ENCODE measurements around the gene PIGK. TPM values are rescaled to one million over a fixed set of nuclear protein-coding genes. Genes with fewer than 3 reads are reported as not detected.
"Not testable (repeated sequence)": the region's sequence is repeated elsewhere in the genome, so short reads cannot be mapped to it uniquely, and the experiment has no call there.

The PIGK gene
- total RNA-seq, 1 donor from 2014 or later: 10.8 TPM

GRCh38 chr1:77164434-77164944, 54.7 kb downstream of the PIGK start:
- H3K27me3 Mint-ChIP-seq: no peaks in the 10 kb centered on the region
- no peak overlapping the region for H3K4me3 Mint-ChIP-seq
- peaks cover 52% of the 10 kb centered on the region for H3K36me3 Mint-ChIP-seq (ENCODE audit: low read depth)
- peaks cover 2% of the 10 kb centered on the region for H3K9me3 Mint-ChIP-seq
- DNase-seq (no peak), ATAC-seq (ENCODE audit: low read depth) (no peak)
- no peaks in the 10 kb centered on the region for H3K4me1 Mint-ChIP-seq
- no peak overlapping the region for H3K27ac Mint-ChIP-seq
- no peak for TF ChIP-seq CTCF (IDR thresholded peaks at IDR 0.05)
- POLR2A ChIA-PET: no interaction called here
- CTCF ChIA-PET: no interaction called here
- intact Hi-C loops (cut with micrococcal nuclease): no loop called here

- intact Hi-C loops (cut with micrococcal nuclease); H3K4me1 Mint-ChIP-seq; H3K27ac Mint-ChIP-seq; H3K9me3 Mint-ChIP-seq; H3K27me3 Mint-ChIP-seq; POLR2A ChIA-PET; ATAC-seq (ENCODE audit: low read depth); H3K4me3 Mint-ChIP-seq; CTCF ChIA-PET; DNase-seq: not testable (repeated sequence)
- H3K36me3 Mint-ChIP-seq (ENCODE audit: low read depth): peaks cover 60% of the 10 kb centered on the region
Measured at GRCh38 chr1:77159706-77160105, 59.5 kb downstream of the PIGK start.

GRCh38 chr1:77156214-77156613, 63.0 kb downstream of the PIGK start:
- Mint-ChIP-seq H3K9me3 (peaks cover 4% of the 10 kb centered on the region), H3K4me1 (no peaks in the 10 kb centered on the region), H3K4me3 (no peak overlapping the region), H3K27ac (no peak overlapping the region), H3K27me3 (no peaks in the 10 kb centered on the region), H3K36me3 (ENCODE audit: low read depth) (peaks cover 49% of the 10 kb centered on the region)
- POLR2A ChIA-PET: no interaction called here
- intact Hi-C loops (cut with micrococcal nuclease): no loop called here
- no peak for DNase-seq
- CTCF ChIA-PET: no interaction called here
- no peak for ATAC-seq (ENCODE audit: low read depth)
- no peak for TF ChIP-seq CTCF (IDR thresholded peaks at IDR 0.05)

- H3K36me3 Mint-ChIP-seq (ENCODE audit: low read depth): no peaks in the 10 kb centered on the region
- no peak for DNase-seq
- no peaks in the 10 kb centered on the region for H3K9me3 Mint-ChIP-seq
- no peak for ATAC-seq (ENCODE audit: low read depth)
- H3K4me1 Mint-ChIP-seq: no peaks in the 10 kb centered on the region
- no peak for TF ChIP-seq CTCF (IDR thresholded peaks at IDR 0.05)
- no peaks in the 10 kb centered on the region for H3K27me3 Mint-ChIP-seq
- no peak overlapping the region for H3K27ac Mint-ChIP-seq
- CTCF ChIA-PET: interaction anchor here (0.7 kb wide), 1 partner anchor 387 kb away, joined by 3 read pairs; no protein-coding TSS in a partner anchor
- H3K4me3 Mint-ChIP-seq: no peak overlapping the region
- POLR2A ChIA-PET: no interaction called here
- intact Hi-C loops (cut with micrococcal nuclease): loop anchor here (2.0 kb wide), 1 partner anchor 755 kb away; no protein-coding TSS in a partner anchor
Measured at GRCh38 chr1:77146270-77146669, 73.0 kb downstream of the PIGK start.

- Mint-ChIP-seq H3K27ac (no peak overlapping the region), H3K27me3 (no peaks in the 10 kb centered on the region), H3K36me3 (ENCODE audit: low read depth) (no peaks in the 10 kb centered on the region), H3K9me3 (no peaks in the 10 kb centered on the region), H3K4me1 (no peaks in the 10 kb centered on the region), H3K4me3 (no peak overlapping the region)
- ATAC-seq (ENCODE audit: low read depth): no peak
- intact Hi-C loops (cut with micrococcal nuclease): loop anchor here (1.0 to 2.0 kb wide), 4 partner anchors 243 to 1152 kb away; no protein-coding TSS in a partner anchor
- ChIA-PET POLR2A (no interaction called here), CTCF (interaction anchor here (1.3 kb wide), 1 partner anchor 1153 kb away, joined by 3 read pairs; no protein-coding TSS in a partner anchor)
- no peak for DNase-seq
- TF ChIP-seq CTCF (IDR thresholded peaks at IDR 0.05): no peak
Measured at GRCh38 chr1:77143529-77144121, 75.6 kb downstream of the PIGK start.

Measured in activated B cell treated with CpG ODN at 0.5 μM for 24 hours (primary cell).